RWPE1 (cell line): ENCODE data around the gene TAPBP.

Experiments used
- CTCF ChIA-PET: fragments of 350-600 bp; sonication (Branson Sonifier 250); formaldehyde crosslinking; extraction: SDS; loops from one replicate; lab custom pipeline; 2021; lab: Yijun Ruan, JAX
- POLR2A ChIA-PET: fragments of 400-600 bp; formaldehyde crosslinking; extraction: SDS; loops from one replicate; lab custom pipeline; 2020; ENCODE audit warnings: antibody characterized with exemption; ENCODE audit not compliant: low non-redundant PET; lab: Yijun Ruan, JAX
- DNase-seq: peaks from one replicate; pipeline ENCODE4 v3.0.0; 2012; ENCODE audit warnings: low spot score
- H3K27ac ChIP-seq: fragments of 450-650 bp; 2 replicates; pipeline ENCODE4 v1.5.1; 2017
- CTCF ChIP-seq: fragments of 450-650 bp; conservative IDR thresholded peaks from 2 replicates; pipeline ENCODE4 v1.5.1; 2017; ENCODE audit warnings: low read depth, mild to moderate bottlenecking

TAPBP gene

DNA sequence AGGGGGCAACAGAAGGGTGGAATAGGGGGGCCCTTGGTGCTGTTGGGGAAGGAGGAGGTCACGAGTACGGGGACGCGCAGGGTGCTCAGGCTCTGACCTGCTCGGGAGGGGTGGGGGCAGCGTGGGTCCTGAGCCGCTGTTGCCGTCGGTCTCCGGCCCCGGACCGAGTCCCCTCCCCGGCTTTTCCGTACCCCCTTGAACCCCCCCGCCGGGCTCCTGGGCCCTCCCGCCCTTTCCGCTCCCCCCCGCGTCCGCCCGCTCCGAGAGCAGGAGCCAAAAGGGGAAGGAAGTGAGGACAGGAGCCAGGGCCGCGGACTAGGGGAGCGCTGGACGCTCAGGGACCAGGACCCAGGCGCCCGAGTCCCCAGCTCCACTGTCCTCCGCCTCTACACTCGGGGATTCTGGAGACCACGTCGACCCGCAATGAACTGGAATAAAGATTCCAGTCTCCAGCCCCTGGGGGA lies 15.1 kb downstream of the TAPBP start, which contains the start of gene RGL2:
TSS of gene RGL2 (minus strand) at position 170 of the 464 bp plus-strand sequence. CDS start 332 bp downstream, outside the sequence.
- peak within 1 kb of the TSS; percentile 98 for H3K27ac ChIP-seq
- no peak for TF ChIP-seq CTCF
- DNase-seq: peak; percentile 47
- CTCF ChIA-PET: interaction anchor here (0.6 to 1.7 kb wide), 8 partner anchors 10 to 22 kb away, joined by 3 to 15 read pairs (median 4); partner anchors contain the start of genes B3GALT4 and TAPBP
- POLR2A ChIA-PET: interaction anchor here (3.6 kb wide), 1 partner anchor 22 kb away, joined by 14 read pairs; the partner anchor contains the start of gene B3GALT4

GRCh38 chr6:33297956-33298772 lies 15.7 kb downstream of the TAPBP start:
- peak; percentile 93 for DNase-seq
- ChIA-PET CTCF (interaction anchor here (0.6 to 1.3 kb wide), 2 partner anchors 12 to 50 kb away, joined by 3 to 4 read pairs; no protein-coding TSS in a partner anchor), POLR2A (interaction anchor here (1.1 to 3.6 kb wide), 2 partner anchors 9 to 21 kb away, joined by 4 to 14 read pairs; partner anchors contain the start of genes B3GALT4 and WDR46)
- peak overlapping the region; percentile 98 for H3K27ac ChIP-seq
- no peak for TF ChIP-seq CTCF

GRCh38 chr6:33297406-33297955 lies 16.4 kb downstream of the TAPBP start:
- DNase-seq: peak; percentile 77
- no peak for TF ChIP-seq CTCF
- peak overlapping the region; percentile 98 for H3K27ac ChIP-seq
- ChIA-PET CTCF (no interaction called here), POLR2A (interaction anchor here (1.1 to 3.6 kb wide), 2 partner anchors 9 to 21 kb away, joined by 4 to 14 read pairs; partner anchors contain the start of genes B3GALT4 and WDR46)

DNA sequence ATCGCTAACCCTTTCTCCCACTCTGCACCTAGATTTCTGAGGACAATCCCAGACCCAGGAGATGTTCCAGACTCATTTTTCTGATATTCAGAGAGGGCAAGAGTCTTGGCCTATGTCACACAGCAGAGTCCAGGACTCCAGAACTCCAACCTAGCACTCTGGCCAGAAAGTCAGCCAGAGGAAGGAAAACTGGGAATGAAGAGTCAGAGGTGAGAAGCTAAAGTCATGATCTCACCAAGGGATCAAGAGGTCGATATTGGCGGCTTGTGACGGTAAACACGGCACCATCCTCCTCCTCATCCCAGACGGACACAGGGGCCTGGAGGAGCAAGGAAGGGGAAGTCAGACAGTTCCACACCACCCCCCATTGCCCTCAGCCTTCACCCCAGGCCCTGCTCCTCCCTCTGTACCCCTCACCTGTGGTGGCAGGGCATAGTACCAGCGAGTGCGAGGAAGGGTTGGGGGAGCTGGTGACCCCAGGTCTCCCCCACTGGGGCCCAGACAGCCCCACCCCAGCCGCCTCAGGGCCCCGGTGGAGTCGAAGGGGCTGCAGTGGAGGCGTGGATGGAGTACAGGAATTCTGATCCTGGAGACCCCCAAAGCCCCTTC lies 17.0 kb downstream of the TAPBP start:
- POLR2A ChIA-PET: interaction anchor here (1.1 to 3.6 kb wide), 2 partner anchors 8 to 20 kb away, joined by 4 to 14 read pairs; partner anchors contain the start of genes B3GALT4 and WDR46
- peak overlapping the region; percentile 98 for H3K27ac ChIP-seq
- no peak for TF ChIP-seq CTCF
- CTCF ChIA-PET: no interaction called here
- DNase-seq: no peak

DNA sequence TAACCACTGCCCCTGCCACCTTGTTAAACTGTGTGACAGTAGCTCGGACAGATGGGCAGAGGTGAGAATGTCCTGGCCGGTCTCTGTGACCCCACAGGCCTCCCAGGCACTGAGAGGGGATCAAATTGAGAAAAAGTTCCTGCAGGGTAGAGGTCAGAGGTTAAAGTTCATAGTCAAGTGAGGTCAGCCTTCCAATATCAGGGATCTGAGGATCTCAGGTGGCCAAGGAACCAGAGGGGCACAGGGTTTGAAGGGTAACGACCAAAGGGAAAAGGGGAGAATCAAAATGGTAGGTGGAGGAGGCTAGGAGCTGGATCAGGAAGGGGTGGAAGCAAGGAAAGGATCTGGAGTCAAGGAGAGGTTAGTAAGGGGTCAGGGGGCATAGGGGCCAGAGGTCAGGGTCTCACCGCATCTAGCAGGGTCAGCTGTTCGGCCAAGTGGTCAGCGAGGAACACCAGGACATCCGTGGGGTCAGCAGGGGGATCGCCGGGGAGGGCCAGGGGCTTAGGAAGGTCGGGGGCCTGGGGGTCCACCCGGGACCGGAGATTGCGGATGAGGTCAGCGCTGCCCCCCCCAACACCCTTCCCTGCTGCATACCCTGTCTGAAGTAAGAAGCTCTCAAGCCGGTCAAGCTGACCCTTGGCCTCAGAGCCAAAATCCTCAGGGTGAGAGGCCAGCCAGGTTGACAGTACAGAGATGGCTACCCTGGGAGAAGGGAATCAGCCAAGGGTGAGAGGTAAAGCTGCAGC lies 18.1 kb downstream of the TAPBP start:
- POLR2A ChIA-PET: no interaction called here

More for the DNA sequence above, 18.1 kb downstream of the TAPBP start:
- no peak for TF ChIP-seq CTCF
- no peak for DNase-seq
- CTCF ChIA-PET: no interaction called here
- H3K27ac ChIP-seq: peak overlapping the region; percentile 98
